HG02840 (cell line): Measurements from ENCODE around the gene MSI1.

ENCODE experiments used
- ATAC-seq: cut with Tn5 transposase; IDR thresholded peaks from one replicate; pipeline ENCODE4 v1.9.1; 2021; ENCODE audit warnings: mild to moderate bottlenecking, moderate library complexity, moderate number of reproducible peaks; ENCODE audit not compliant: unreplicated experiment, low FRiP score

MSI1 gene

DNA sequence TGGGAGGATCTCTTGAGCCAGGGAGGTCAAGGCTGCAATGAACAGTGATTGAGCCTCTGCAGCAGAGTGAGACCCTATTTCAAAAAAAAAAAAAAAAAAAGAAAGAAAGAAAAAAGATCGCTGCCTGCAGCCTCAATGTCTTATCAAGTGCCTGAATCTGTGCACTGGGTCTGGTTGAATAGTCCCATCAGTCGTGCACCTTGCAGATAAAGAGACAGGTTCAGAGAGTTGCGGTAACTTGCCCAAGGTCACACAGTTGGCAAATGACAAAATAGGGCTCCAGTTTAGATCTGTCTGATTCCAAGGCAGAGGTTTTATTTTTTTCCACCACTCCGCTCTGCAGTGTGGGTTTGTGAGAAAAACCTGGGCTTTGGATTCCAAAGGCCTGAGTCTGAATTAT lies 40.7 kb downstream of the MSI1 start:
- ATAC-seq = no peak

DNA sequence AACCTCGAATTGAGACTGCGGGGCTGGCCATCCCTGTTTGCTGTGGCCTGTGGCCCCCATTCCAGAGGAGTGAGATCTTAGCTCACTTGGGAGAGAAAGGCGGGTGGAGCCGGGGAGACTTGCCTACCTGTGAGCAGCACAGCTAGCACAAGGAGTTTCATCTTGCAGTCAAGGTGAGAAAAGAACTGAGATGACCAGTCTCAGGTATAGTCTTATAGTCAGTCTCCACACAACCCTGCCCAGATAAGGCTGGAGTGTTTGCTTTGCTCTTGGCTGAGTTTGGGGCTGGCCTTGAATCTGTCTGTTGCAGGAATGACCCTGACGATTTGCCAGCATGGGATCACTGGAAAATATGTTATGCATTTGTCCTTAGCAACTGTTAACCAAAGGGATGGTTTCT lies 41.4 kb downstream of the MSI1 start, which contains the start of gene PLA2G1B:
TSS of gene PLA2G1B (minus strand) at position 187 of the 400 bp plus-strand sequence. CDS start at position 161, 26 bp downstream.
- no peak for ATAC-seq

GRCh38 chr12:120324841-120325417 lies 44.0 kb downstream of the MSI1 start:
- ATAC-seq = no peak

GRCh38 chr12:120323772-120324171 lies 45.2 kb downstream of the MSI1 start:
- ATAC-seq = no peak

GRCh38 chr12:120321382-120322202 lies 47.4 kb downstream of the MSI1 start:
- ATAC-seq = no peak

GRCh38 chr12:120317224-120318105 lies 51.5 kb downstream of the MSI1 start:
- ATAC-seq = peak; percentile 99

GRCh38 chr12:120316798-120317223 lies 52.2 kb downstream of the MSI1 start:
- ATAC-seq = no peak

DNA sequence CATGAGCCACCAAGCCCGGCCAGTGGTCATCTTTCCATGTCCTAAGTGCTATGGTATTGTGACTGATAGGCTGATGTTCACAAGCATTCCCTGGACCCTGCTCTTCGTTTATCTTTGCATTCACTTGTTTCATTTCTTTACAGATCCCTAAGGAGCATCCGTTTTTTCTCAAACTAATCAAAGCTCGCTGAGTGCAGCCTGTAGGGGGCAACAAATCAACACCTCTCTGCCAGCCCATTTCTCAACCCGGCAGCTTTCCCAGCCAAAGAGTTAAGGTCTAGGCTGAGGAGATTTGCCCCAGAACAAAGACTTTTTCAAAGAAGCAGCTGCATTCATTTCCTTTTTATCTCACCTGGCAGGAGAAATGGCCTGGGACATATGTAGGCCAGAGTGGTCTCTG lies 54.7 kb downstream of the MSI1 start:
- no peak for ATAC-seq

GRCh38 chr12:120301962-120302815 lies 66.8 kb downstream of the MSI1 start, which contains the start of gene SIRT4:
TSS of gene SIRT4 (plus strand) at chr12:120302321. CDS start at chr12:120303562, 1,241 bp downstream.
- peak; percentile 88 for ATAC-seq

GRCh38 chr12:120292661-120293531 lies 76.1 kb downstream of the MSI1 start, which contains the start of gene RNU4-1:
TSS of gene RNU4-1 (minus strand) at chr12:120293237.
- ATAC-seq = peak; percentile 38

- ATAC-seq = peak; percentile 15
Observed at GRCh38 chr12:120292411-120292660, 76.6 kb downstream of the MSI1 start.
